ENCODE data around the gene RUSC2.
"Not testable (repeated sequence)": the region's sequence is repeated elsewhere in the genome, so short reads cannot be mapped to it uniquely, and the experiment has no call there.

The RUSC2 gene

GRCh38 chr9:35490910-35491465 is 1.1 kb downstream of the RUSC2 start:
- no peak for DNase-seq

- not testable (repeated sequence) for DNase-seq
Measured at GRCh38 chr9:35493119-35493518, 3.2 kb downstream of the RUSC2 start.

- no peak for DNase-seq
Measured at GRCh38 chr9:35495984-35496383, 6.1 kb downstream of the RUSC2 start.

DNA sequence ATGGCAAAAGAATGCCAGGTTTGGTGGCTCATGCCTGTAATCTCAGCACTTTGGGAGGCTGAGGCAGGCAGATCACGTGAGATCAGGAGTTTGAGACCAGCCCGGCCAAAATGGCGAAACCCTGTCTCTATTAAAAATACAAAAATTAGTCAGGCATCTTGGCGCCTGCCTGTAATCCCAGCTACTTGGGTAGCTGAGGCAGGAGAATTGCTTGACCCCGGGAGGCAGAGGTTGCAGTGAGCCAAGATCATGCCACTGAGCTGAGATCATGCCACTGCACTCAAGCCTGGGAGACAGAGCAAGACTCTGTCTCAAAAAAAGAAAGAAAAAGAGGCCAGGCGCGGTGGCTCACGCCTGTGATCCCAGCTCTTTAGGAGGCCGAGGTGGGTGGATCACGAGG is 8.3 kb downstream of the RUSC2 start:
- not testable (repeated sequence) for DNase-seq

DNA sequence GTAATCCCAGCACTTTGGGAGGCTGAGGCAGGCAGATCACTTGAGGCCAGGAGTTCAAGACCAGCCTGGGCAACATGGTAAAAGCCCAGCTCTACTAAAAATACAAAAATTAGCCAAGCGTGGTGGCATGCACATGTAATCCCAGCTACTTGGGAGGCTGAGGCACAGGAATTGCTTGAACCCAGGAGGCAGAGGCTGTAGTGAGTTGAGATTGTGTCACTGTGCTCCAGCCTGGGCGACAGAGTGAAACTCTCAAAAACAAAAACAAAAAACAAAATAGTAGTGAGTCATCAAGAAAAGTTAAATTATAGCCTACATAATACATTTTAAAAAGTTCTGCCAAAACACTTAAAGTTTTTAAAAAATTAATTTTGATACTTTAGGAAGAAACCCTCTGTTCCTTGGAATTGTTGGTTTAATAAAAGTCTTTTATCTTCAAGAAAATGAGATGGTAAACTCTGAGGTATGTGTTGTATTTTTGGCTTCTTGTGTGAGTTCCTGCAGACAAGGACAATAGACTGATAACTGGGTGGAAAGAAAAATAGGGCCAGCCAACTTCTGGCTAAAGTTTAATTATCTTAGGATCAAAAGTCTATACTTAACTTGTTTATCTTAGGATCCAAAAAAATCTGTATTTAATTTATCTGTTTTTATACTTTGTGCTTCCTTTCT is 9.3 kb downstream of the RUSC2 start:
- no peak for DNase-seq

- DNase-seq: no peak
Measured at GRCh38 chr9:35499701-35500030, 9.8 kb downstream of the RUSC2 start.

DNA sequence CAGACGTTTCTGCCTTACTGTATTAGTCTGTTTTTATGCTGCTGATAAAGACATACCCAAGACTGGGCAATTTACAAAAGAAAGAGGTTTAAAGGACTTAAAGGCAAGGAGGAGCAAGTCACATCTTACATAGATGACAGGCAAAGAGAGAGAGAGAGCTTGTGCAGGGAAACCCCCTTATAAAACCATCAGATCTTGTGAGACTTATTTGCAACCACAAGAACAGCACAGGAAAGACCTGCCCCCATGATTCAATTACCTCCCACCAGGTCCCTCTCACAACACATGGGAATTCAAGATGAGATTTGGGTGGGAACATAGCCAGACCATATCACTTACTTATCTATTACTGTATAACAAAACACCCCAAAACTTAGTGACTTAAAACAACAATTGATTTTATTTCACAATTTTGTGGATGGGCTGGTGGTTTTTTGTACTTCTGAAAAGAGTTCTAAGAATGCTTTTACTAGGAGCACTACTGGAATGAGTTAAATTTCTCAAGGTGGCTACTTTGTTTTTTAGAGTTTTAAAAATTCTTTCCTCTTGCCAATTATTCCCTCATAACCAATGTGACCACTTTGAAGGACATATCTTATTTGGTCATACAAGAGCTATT is 10.3 kb downstream of the RUSC2 start:
- DNase-seq: no peak

GRCh38 chr9:35501946-35502345 is 12.0 kb downstream of the RUSC2 start:
- DNase-seq: no peak

DNA sequence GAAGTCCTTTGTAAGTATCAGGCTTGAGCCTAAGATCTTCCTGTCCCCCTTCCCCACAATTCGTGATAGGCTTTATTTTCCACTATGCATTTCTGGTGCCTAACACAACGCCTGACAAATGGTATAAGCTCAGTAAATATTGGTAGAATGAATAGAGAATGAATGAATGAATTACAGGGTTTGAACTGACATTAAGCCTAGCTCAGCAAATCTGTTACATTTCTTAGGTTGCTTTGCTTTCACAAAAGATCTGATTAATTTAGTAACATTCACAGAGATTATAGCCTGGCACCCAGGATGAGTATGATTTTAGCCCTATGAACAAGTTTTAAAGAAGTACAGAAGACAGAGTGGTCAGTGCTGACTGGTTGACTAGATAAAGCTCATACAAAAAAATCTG is 16.4 kb downstream of the RUSC2 start:
- DNase-seq: no peak

DNA sequence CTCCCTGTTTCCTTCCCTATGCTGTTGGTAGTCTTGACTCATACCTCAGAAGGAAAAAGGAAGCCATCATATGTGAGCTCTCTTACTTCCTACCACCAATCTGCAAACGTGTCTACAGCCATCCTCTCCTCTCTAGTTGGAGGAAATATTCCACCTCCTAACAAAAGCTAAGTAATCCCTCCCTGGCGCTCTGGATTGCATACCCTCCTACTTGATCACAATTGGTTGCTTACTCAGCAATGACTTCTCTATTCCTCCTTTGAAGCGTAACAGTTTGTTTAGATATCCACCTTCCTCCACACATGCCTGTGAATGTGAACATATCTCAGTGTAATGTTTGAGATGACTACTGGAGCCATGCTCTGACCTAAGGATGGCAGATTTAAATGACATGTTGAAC is 18.2 kb downstream of the RUSC2 start:
- no peak for DNase-seq

- DNase-seq: no peak
Measured at GRCh38 chr9:35510383-35510753, 20.5 kb downstream of the RUSC2 start.

GRCh38 chr9:35510754-35511428 is 21.0 kb downstream of the RUSC2 start:
- no peak for DNase-seq

- DNase-seq: no peak
Measured at GRCh38 chr9:35511453-35511852, 21.5 kb downstream of the RUSC2 start.

DNA sequence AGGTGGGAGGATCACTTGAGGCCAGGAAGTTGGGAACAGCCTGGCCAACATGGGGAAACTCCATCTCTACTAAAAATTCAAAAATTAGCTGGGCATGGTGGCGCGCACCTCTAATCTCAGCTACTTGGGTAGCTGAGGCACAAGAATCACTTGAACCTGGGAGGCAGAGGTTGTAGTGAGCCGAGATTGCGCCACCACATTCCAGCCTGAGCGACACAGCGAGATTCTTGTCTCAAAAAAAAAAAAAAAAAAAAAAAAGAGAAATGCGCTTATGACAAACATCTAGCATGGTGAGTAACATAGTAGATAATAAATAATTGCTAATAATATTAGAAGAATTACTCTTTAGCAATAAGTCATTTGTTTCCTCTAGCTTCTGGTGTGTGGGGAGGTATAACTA is 25.9 kb downstream of the RUSC2 start:
- DNase-seq: no peak

- no peak for DNase-seq
Measured at GRCh38 chr9:35516479-35516878, 26.6 kb downstream of the RUSC2 start.

DNA sequence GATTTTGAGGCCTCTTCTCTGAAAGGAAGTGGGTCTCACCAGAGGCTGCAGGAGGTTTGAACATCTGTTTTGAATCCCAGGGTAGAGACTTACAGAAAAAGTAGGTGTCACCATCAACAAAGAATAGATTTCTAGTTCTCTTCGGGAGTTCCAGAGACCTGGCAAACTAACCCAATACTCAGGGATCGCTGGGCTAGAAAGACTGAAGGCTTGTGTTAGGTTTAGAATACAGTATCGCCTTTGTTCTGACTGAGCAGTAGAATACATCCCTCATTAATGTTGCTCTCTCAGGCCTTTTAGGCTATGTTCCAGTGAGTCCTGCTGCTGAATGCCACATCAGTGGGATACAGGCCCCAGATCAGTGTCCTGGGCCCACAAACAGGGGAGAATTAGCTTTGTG is 27.2 kb downstream of the RUSC2 start:
- no peak for DNase-seq

- no peak for DNase-seq
Measured at GRCh38 chr9:35517552-35518224, 27.8 kb downstream of the RUSC2 start.

GRCh38 chr9:35518225-35518821 is 28.4 kb downstream of the RUSC2 start:
- no peak for DNase-seq

- no peak for DNase-seq
Measured at GRCh38 chr9:35518981-35519679, 29.2 kb downstream of the RUSC2 start.

- no peak for DNase-seq
Measured at GRCh38 chr9:35519692-35520363, 29.9 kb downstream of the RUSC2 start.

DNA sequence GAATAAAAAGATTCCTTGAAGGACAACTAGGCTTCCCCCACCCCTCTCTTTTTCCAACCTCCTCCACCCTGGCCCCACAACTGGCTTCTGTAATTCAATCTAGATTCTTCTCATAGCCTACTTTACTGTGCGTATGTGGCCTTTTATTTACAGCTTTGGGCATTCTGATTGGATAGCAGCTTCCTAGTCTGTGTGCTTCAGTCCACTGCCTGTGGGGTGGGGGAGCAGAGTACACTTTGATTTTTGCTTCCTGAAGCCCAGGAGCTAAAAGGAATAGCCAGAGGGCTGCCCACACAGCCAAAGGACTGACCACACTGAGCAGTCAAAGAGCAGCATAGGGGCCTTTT is 30.4 kb downstream of the RUSC2 start:
- DNase-seq: no peak

DNA sequence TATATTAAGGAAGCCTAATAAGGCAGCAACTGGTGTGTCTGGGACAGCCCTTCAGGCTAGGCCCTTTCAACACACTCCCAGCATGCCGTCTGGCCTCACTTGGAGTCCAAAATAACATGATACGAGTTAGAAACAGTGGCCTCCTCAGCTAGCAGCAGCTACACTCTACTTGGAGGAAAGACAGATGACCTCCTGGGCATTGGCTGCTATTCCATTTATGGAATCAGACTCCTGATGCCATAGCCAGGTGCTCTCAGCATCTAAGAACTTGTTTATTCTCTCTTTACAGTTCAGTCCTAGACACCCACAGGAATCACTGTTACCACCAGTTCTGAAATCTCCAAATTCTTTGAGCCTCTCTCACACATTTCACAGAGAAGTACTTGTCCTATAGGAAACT is 31.8 kb downstream of the RUSC2 start:
- no peak for DNase-seq
